NCI-H460 (cell line): ENCODE data around the gene TRAK2. TPM values are rescaled to one million over a fixed set of nuclear protein-coding genes. Genes with fewer than 3 reads are reported as not detected.
"Not testable (repeated sequence)": the region's sequence is repeated elsewhere in the genome, so short reads cannot be mapped to it uniquely, and the experiment has no call there.

Experiments
- DNase-seq: peaks from one replicate; pipeline ENCODE4 v3.0.0-alpha.2; 2016; ENCODE audit warnings: low read depth; ENCODE audit errors: extremely low read depth
- polyA plus RNA-seq: library from polyadenylated mRNA; depleted of rRNA; stranded (reverse); fragments of >200 nt; gene quantifications from 2 replicates; pipeline ENCODE4 v1.2.3, GENCODE V29; 2014; cell fraction: nucleus; rRNA removed
- total RNA-seq: library from RNA; depleted of rRNA; stranded (reverse); fragments of >200 nt; shearing (Covaris generic); gene quantifications from 2 replicates; pipeline ENCODE4 v1.2.3, GENCODE V29; 2014; rRNA removed

The TRAK2 gene, protein sequence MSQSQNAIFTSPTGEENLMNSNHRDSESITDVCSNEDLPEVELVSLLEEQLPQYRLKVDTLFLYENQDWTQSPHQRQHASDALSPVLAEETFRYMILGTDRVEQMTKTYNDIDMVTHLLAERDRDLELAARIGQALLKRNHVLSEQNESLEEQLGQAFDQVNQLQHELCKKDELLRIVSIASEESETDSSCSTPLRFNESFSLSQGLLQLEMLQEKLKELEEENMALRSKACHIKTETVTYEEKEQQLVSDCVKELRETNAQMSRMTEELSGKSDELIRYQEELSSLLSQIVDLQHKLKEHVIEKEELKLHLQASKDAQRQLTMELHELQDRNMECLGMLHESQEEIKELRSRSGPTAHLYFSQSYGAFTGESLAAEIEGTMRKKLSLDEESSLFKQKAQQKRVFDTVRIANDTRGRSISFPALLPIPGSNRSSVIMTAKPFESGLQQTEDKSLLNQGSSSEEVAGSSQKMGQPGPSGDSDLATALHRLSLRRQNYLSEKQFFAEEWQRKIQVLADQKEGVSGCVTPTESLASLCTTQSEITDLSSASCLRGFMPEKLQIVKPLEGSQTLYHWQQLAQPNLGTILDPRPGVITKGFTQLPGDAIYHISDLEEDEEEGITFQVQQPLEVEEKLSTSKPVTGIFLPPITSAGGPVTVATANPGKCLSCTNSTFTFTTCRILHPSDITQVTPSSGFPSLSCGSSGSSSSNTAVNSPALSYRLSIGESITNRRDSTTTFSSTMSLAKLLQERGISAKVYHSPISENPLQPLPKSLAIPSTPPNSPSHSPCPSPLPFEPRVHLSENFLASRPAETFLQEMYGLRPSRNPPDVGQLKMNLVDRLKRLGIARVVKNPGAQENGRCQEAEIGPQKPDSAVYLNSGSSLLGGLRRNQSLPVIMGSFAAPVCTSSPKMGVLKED
- total RNA-seq = 62.2 and 62.5 TPM in 2 replicates
- polyA plus RNA-seq = 28.2 and 41.0 TPM in 2 replicates

DNA sequence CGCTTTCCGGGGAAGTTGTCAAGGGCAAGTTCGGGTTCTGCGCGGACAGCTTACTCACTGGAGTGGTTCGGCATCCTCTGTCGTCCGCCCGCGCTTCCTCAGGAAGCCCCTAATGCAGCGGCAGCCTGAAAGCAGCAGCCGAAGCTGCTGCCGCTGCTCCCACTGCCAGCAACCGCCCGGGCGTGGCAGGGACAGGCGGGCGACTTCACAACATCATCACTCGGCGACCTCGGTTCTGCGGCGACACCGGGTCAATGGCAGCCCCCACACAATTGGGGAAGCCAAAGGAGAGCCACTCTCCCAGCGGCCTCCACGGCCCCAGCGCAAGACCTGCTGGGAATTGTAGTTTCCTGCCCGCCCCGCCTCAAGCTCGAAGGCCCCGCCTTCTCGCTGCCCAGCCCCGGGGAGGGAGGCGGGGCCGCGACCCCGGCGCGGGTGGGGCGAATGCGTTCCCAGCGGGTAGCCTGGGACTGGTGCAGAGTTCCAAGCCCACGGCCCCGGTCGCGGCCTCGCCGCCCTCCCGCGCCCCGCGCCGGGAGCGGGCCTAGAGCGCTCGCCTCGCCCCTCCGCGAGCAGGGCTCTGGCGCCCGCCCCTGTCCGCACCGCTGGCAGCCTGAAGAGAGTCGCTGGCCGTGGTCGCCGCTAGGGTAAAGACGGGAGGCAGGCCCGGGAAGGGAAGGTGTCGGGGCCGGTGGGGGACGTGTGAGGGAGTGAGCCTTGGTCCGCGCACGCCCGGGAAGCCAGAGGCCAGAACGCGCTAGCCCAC is at the start of gene TRAK2, which contains the start of gene STRADB:
TRAK2 (minus strand) TSS at position 167 of the 766 bp plus-strand sequence. CDS start 30,951 bp downstream, outside the sequence.
STRADB (plus strand) TSS at position 449 of the 766 bp plus-strand sequence. CDS start 3,101 bp downstream, outside the sequence.
- DNase-seq = peak; percentile 96

DNA sequence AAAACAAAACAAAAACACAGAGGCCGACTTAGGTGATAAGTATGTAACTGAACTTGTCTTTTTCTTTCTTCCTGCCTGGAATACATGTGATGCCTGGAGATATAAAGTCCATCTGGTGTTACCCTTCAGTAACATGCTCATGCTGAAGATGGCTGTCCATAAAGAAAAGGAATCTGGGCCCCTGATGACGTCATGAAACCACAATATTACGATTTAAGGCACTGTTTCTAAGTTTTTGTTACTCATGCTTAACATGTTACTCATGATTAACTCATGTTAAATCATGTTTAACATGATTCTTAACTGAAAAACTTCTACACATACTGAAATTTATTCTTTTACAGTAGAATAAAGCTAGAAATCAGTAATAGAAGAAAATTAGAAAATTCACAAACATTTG is 49.3 kb upstream of the TRAK2 start:
- DNase-seq = no peak

DNA sequence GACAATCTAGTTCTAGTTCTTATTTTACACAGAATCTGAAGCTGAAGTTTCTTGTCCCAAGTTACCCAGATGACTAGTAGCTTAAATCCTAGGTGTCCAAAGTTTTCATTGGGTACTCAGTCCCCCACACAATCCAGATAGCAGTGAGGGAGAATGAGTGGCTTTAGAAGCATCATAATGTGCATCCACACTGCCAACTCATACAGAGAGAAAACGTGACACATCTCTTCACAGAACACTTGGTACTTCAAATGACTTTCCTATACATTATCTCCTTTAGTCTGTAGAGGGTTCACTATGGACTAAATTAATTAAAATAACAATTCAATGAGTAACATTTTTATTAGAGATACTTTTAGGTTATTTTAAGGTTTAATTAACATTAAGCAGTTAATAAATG is 45.5 kb upstream of the TRAK2 start:
- no peak for DNase-seq

DNA sequence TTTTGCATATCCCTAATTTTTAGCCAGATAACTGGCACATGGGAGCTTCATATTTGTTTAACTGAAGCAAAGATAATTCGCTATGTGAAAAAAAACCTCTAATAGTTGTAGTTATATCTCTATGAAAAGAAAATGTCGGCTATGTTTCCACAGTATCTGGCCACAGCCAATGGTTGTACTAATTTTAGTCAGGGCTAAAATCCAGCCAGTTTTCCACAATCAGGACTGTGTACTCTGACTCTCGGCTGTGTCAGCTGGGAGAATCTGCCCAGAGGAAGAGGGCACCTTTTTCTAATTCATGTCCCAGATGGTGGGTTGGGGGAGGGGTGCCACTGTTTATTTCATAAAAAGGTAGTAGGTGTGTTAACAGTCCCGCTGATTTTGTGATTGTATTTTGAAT is 39.0 kb upstream of the TRAK2 start:
- DNase-seq = no peak

DNA sequence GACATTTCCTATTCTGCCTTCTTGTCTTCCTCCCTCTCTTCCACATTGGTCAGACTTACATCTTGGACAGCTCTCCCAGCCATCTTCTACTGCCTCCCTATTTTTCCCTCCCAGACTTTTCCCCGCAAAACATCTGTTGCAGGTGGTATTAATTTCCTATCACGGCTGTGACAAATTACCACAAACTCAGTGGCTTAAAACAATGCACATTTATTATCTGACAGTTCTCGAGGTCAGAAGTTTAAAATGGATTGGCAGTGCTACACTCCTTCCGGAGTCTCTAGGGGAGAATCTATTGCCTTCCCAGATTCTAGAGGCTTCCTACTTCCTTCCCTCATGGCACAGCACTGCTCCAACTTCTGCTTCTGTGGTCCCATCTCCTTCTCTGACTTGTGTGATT is 33.5 kb upstream of the TRAK2 start:
- no peak for DNase-seq

DNA sequence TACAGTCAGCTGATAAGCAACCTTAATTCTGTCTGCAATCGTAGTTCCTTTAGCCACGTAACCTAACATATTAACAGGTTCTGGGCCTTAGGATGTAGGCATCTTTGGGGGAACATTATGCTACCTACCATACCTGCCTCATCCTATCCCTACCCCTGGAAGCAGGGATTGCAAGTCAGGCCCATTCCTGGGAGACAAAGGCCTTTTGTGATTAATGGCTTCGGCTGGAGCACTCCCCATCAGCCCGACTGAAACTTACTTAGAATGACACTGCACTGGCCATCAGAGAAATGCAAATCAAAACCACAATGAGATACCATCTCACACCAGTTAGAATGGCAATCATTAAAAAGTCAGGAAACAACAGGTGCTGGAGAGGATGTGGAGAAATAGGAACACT is 32.5 kb upstream of the TRAK2 start:
- not testable (repeated sequence) for DNase-seq

DNA sequence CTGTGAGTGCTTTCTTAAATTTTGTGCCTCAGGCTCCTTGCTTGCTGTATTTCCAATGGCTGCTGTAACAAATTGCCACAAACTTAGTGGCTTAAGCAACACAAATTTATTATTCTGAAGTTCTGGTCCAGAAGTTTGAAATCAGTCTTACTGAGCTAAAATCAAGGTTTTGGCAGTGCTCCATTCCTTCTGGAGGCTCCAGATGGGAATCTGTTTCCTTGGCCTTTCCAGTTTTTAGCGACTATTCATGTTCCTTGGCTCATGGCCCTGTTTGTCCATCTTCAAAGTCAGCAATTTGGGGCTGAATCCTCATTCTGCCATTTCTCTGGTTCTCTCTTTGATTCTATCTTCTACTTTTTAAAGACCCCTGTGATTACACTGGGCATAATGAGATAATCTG is 32.1 kb upstream of the TRAK2 start:
- DNase-seq = no peak

DNA sequence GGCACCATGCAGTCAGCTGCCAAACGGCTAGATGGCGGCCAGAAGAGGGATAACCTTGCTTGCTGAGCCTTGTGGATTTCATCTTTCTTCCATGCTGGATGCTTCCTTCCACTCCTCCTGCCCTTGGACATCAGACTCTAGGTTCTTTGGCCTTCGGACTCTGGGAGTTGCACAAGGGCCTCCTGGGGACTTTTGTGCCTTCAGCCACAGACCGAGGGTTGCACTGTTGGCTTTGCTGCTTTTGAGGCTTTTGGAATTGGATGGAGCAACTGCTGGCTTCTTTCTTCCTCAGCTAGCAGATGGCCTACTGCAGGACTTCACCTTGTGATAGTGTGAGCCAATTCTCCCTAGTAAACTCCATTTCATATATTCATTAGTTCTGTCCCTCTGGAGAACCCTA is 31.3 kb upstream of the TRAK2 start:
- no peak for DNase-seq

DNA sequence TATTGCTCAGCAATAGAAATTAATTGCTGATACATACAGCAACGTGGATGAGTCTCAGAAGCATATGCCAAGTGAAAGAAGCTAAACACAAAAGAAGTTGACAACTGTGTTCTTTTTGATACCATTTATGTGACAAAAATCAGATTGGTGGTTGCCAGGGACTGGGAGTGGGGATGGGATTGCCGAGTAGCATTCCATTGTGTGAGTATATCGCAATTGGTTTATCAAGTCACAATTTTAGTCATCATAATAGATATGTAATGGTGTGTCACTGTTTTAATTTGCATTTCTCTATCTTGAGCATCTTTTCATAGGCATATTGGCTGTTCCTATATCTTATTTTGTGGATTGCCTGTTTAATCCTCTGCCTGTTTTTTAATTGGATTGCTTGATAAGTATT is 21.2 kb upstream of the TRAK2 start:
- DNase-seq = no peak

DNA sequence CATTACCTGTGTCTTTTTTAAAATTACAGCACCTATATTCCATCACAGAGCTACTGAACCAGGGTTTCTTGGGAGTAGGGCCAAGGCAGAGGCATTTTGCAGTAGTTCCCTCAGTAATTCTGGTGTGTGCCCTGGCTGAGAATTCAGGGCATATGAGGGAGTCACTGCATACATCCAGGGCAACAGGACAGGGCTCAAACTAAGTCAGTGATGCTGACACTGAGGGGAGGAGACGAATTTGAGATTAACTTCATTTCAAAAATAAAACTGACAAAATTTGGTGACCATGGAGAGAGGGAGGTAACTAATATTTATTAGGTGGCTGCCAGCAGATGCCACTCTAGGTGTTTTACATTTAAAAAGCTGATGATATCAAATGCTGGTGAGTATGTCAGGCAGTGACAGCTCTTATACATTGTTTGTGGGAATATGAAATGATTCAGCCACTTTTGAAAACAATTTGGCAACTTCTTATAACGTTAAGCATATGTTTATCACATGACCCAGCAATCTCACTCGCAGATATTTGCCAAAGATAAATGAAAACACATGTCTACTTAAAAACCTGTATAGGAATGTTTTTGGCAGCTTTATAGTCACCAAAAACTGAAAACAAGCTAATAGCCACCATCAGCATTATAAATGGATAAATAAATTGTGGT is 20.6 kb upstream of the TRAK2 start:
- DNase-seq = no peak

DNA sequence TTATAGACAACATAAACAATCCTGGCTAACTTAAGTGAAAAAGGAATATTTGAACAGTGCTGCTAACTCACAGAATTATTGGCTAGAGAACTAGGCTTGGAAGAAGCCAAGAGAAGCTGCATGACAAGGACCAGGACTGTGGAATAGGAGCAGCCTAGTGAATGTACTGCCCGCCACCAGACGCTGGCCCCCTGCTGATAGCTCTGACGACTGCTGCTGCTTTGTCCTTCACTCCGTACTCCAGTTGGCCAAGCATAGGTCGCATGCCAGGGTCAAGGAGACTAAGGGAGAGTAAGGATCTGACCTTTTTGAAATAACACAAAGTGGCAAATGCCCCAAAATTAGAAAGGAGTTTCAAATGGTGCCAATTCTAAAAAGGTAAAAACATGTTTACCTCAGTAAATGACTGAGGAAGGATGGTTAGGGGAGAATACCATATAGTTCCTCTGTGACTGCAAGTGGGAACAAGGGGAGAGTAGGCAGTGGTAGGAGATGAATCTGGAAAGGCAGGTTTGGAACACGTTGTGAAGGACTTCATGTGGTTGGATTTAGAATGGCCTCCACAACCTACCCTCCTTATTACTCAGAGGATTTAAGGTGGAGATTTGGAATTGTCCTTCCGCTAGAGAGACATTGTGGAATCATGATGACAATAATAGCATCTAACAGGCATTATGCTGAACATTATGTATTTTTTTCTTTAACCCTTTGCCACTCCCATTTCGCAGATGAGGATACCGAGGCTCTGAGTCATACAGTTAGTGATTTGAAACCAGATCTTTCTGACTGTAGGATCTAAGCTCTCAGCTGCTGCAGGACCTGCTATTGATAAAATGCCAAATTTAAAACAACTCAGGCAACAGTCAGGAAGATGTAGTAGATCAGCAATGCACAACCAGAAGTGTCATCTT is 19.8 kb upstream of the TRAK2 start:
- DNase-seq = no peak

DNA sequence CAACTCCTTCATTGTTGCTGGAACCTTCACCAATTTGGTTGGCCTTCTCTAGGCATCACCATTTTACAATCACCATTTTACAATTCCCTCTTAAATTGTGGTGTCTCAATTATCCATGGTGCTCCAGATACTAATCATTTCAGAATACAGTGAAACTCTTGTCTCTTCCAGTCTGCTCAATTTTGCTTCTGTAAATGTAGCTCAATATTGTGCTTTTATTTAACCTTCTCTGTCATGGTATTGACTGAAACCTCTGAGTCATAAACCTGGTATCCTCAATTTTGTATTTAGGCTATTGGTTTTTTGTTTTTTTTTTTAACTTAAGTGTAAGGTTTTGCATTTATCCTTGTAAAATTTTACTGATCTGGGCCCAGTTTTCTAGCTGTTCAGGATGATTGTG is 16.4 kb upstream of the TRAK2 start:
- no peak for DNase-seq

DNA sequence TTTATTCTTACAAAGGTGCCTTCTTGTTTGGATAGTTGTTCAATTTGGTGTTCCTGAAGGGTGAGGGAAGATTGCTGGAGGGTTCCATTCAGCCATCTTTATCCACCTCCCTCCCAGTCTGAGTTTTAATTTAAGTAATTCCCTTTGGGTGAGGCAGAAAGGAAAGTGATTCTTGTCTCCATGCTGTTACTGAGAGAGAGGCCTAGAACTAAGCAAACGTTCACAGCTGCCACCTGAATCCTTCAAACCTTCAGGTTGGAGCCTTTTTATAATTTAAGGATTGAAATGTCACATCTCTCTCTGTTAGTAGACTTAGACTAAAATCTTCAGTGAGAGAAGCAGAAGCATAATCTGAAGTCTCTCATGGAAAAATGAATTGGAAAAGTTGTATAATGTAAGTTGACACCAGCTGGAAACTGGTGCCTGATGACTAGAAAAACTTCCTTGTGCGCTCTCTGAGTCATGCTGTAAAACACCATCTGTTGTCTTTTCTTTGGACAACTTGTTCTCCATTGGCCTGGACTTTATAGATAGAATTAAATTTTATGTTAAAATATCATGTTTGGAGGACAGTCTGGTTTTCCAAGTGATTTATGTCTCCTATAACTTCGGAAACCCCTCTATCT is 14.9 kb upstream of the TRAK2 start:
- no peak for DNase-seq

DNA sequence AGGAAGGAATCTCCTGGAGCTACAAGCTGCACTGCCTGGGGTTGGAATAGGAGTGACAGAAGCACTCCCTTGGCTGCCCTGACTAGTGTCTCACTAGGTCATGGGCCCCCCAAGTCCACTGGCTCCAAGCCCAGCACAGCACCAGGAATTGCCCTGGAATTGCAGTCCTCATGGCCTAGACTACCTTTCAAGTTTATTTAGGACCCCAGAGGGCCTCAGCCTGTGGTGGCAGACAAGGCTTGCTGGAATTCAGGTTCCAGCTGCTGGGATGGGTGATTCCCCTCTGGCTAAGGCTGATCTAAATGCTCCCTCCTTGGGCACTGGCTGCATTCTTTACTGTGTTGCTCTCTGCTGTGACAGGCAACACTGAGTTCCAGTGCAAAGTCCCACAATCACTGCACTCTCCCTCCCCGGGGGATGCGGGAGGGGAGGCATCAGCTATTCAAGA is 14.3 kb upstream of the TRAK2 start:
- DNase-seq = no peak

DNA sequence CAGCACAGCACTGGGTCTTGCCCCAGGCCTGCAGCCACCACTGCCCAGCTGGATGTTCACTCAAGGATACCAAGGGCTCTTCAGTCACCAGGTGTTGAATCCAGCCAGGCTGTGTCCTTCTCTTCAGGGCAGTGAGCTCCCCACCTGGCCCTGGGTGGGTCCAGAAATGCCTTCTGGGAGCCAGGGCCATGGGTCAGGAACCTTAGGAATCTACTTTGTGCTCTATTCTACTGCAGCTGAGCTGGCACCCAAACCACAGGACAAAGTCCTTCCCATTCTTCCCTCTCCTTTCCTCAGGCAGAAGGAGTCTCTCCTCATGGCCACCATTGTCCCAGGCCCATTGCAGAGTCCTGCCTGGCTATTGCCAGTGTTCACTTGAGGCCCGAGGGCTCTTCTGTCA is 13.3 kb upstream of the TRAK2 start:
- no peak for DNase-seq

DNA sequence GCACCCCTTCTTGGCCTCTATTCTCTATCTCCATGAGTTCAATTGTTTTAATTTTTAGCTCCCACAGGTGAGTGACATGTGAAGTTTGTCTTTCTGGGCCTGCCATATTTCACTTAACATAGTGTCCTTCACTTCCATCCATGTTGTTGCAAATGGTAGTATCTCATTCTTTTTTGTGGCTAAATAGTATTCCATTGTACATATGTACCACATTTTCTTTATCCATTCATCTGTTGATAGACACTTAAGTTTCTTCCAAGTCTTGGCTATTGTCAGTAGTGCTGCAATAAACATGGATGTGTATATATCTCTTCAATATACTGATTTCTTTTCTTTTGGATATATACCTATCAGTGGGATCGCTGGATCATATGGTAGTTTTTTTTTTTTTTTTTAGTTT is 9.3 kb upstream of the TRAK2 start:
- no peak for DNase-seq

DNA sequence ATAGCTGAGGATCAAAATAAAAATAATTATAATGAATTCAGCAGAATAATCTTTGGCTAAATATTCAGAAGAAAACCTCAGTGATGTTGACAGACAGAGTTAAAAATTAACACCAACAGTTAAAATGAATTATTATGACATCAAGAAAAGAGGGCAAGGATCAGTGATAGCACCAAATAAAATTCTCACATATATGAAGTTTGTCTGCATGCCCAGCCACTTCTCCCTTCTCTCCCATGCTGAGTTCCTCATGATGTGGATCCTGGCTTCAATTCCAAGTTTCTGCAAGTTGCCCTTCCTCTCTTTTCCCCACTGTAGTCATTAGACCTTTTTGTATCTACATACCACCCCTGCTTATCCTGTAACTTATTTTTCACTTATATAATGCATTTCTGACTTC is 7.1 kb upstream of the TRAK2 start:
- DNase-seq = no peak

DNA sequence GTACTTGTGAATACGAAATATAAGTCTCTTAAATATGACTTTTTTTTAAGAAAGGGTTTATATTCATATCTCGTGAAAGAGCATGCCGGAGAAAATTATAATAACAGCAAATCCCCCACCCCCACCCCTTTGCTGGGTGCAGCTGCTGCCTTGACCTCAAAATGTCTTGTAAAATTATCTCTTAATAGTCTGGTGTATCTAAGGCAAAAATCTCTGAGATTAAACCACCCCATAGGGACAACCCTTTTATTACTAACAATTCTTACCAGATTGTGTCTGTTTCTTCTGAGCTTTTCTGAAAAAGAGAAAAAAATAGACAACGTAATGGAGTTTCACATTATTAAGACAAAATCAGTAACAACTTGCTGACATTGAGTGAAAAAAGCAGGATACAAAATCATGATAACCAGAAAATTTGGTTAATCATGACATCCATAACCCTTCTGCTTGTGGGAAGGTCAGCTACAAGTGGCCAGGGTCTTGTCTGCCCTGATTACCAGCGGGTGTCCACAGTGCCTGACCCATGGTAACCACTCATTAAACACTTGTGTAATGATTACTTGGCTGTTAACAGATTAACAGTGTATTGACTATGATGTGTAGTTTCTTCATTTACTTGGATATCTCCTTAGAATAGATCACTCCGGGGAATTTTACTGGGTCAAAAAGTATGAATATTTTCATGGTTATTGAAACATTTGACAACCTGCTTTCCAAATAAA is 1.8 kb upstream of the TRAK2 start:
- no peak for DNase-seq
